NCI-H2196 (cell line): ENCODE data around the gene CAMKK1.
"Not testable (repeated sequence)": the region's sequence is repeated elsewhere in the genome, so short reads cannot be mapped to it uniquely, and the experiment has no call there.

ENCODE experiments used
- DNase-seq: peaks from one replicate; lab custom pipeline; 2025; ENCODE audit not compliant: unreplicated experiment; lab: John Stamatoyannopoulos, UW

Gene CAMKK1

GRCh38 chr17:3847165-3847670 is 45.6 kb downstream of the CAMKK1 start:
- no peak for DNase-seq

DNA sequence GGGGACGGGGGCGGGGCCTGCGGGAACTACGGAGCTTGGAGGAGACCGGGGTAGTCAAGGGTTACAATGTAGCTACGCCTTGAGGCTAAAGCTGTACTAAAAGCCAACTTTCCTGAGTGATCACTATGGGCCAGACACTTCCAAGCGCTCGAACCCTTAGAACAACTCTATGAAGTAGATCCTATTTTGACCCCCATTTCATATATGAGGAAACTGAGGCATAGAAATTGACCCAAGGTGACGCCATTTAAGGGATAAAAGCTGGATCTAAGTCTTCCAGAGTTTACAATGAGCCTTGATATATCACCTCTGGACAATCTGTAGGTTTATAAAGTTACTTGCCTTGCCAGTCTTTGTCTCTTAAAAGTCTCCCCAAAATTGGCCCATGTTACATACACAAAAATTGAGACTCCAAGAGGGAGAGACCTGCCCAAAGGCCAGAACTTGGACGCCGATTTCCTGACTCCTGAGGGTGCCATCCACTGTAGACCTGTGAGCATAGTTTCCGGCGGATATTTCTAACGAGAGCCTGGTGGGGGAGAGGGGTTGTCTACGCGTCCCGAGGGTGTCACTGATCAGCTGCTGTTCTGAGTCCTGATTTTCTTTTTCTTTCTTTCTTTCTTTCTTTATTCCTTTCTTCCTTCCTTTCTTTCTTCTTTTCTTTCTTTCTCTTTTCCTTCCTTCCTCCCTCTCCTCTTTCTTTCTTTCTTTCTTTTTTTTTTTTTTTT is 46.3 kb downstream of the CAMKK1 start:
- no peak for DNase-seq

- DNase-seq, result peak; percentile 83
These were observed 47.0 kb downstream of the CAMKK1 start, which contains the start of gene NCBP3 for GRCh38 chr17:3845621-3846436. TSS of gene NCBP3 (minus strand) at chr17:3846246. CDS start at chr17:3846223, 23 bp downstream.

DNA sequence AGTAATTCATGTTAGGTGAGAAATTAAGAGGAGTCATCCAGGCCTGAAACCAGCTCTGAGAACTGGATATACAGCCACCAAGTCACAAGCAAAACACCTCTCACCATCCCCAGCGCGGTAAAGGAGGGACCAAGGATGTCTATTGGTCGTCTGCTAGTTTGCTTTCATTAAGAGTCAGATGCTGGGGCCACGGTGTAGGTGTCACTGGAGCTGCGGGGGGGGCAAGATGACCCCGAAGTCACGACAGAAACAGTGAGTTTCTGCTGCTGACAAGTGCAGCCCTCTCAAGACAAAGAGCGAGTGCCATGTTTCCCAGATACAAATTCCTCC is 47.6 kb downstream of the CAMKK1 start:
- no peak for DNase-seq

DNA sequence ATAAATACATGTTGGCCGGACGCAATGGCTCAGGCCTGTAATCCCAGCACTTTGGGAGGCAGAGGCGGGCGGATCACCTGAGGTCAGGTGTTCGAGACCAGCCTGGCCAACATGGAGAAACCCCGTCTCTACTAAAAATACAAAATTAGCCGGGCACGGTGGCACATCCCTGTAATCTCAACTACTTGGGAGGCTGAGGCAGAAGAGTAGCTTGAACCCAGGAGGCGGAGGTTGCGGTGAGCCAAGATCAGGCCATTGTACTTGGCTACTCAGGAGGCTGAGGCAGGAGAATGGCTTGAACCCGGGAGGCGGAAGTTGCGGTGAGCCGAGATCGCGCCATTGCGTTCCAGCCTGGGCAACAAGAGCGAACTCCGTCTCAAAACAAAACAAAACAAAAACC is 48.3 kb downstream of the CAMKK1 start:
- DNase-seq, result not testable (repeated sequence)

DNA sequence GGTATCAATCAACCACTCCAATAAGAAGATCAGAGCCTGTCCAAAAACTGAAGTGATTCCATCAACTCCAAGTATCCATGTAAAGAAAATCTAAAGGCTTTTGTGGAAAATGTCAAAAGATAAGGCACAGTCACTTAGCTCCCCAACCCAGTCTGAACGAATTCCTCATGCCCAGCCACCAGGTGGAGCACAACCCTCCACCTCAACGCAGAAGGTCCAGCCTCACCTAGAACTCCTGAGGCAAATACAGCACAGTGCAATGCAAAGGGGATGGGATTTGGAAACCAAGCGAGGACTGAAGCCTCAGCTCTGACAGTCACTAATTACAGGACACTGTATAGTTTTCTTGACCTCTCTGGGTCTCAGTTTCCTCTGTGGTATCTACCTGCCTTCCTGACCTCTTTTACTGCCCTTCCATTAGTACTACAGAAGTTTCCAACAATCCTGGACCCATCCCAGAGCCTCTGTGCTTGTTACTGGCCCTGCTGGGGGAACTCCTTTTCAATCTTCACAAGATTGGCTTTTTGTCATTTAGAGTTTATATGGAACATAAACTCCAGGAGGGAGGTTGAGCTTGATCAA is 48.8 kb downstream of the CAMKK1 start:
- peak; percentile 3 for DNase-seq

GRCh38 chr17:3838206-3838605 is 54.6 kb downstream of the CAMKK1 start:
- DNase-seq, result no peak

- DNase-seq, result no peak
These were observed 56.3 kb downstream of the CAMKK1 start for GRCh38 chr17:3836551-3836950.

- no peak for DNase-seq
These were observed 57.2 kb downstream of the CAMKK1 start for GRCh38 chr17:3835410-3836229.

DNA sequence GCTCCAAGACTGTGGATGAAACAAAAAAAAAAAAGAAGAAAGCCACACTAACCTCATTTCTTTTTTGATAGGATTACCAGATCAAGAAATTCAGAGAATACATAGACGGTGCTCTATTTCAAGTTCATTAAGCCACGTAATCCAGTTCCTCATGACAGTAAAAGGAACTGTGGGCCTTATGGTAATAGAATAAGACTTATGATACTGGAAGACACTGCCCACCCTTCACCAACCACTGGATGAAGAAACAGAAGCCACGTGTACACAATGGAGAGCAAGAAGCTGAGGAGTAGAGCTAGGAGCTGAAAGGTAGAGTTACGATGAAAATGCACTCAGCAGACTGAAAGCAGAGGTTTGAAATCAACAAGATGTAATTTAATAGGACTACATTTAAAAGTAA is 58.0 kb downstream of the CAMKK1 start:
- no peak for DNase-seq

DNA sequence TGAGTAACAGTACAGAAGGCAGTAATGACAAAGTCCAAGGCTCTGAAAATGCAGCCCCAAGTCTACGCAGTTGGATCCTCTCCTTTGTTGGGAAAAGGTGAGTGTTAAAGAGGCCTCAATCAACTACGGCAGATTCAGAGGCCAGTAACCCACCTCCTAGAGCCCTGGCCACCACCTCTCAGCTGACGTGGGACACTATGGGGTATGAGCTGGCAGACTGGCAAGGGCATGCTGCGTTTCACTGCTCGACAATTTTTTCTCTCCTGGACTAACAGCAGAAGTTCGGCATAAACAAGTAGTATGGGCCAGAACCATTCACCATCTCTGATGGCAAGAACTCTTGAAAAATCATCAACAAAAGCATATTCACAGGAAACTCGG is 64.0 kb downstream of the CAMKK1 start:
- DNase-seq, result no peak

DNA sequence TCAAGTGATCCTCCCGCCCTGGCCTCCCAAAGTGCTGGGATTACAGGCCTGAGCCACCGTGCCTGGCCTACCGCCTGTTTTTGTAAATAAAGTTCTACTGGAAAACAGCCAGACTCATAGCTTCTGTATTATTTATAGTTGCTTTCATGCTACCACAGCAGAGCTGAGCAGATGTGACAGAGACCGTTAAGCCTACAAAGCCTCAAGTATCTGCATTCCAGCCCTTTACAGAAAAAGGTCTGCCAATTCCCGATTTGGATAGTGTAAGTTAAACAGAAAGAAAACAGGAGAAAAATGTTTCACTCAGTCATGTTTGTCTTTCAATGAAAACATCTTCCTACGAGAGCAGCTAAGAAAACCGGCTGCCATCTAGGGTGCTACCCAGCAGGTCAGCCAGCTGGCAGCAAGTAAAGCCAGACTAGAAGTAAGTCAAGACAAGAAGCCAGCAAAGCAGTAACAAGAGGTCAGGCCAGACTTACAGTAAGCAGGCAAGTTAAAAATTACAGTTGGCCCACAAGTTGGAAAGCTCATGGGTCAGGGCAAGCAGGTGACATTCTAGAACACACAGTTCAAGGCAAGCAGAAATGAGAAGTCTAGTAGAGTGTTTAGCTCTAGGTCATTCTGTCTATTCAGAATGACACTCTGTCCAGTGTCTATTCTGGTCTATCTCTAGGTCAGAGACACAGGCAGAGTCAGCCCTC is 64.6 kb downstream of the CAMKK1 start:
- DNase-seq, result no peak

- peak; percentile 4 for DNase-seq
These were observed 65.6 kb downstream of the CAMKK1 start for GRCh38 chr17:3827124-3827773.

GRCh38 chr17:3826191-3826590 is 66.7 kb downstream of the CAMKK1 start:
- DNase-seq, result no peak

DNA sequence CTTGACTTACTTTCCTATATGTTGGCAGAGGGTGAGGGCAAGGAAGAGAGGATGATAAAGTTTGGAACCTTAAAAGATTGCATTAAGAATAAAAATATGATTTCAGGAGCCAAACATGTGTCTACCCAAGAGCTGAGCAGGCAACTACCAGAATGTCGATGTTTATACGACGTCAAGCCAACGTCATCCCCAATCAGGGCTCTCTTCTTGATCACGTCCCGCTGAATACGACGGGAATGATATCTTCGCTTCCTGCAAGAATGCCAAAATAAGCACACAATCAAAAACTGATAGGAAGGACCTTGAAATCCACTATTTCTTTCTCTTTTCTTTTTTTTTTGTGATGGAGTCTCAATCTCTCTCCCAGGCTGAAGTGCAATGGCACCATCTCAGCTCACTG is 71.8 kb downstream of the CAMKK1 start:
- DNase-seq, result no peak

GRCh38 chr17:3818786-3819185 is 74.1 kb downstream of the CAMKK1 start:
- no peak for DNase-seq

DNA sequence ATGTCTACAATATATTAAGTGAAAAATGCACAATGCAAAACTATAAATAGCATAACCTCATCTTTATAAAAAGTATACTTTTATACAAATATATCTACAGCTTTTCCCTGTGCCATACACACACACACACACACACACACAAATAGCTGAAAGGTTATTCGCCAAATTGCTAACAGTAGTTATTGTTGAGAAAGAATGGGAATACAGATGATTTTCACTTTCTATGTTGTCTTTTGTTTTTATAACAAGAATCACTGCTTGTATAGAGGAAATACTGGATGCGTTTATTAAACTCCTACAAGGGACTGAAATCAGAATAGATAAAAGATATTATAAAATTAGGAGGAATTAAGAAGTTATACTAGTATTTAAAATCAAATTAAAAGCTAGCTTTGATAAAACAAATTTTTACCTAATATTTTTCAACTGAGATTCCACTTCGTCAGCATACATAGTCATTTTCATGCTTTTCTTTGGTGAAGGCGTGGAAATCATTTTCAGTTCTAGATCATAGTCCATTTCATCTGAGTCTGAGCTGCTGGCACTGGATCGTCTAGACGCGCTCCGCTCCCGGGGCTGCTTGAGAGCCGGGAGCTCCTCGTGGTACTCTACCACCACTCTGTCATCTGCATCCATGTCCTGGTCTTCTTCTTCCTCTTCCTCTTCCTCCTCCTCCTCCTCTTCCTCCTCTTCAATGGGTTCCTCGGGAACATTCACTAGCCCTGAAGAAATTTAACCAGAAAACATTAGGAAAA is 74.8 kb downstream of the CAMKK1 start:
- DNase-seq, result no peak

- no peak for DNase-seq
These were observed 76.9 kb downstream of the CAMKK1 start for GRCh38 chr17:3815925-3816324.

DNA sequence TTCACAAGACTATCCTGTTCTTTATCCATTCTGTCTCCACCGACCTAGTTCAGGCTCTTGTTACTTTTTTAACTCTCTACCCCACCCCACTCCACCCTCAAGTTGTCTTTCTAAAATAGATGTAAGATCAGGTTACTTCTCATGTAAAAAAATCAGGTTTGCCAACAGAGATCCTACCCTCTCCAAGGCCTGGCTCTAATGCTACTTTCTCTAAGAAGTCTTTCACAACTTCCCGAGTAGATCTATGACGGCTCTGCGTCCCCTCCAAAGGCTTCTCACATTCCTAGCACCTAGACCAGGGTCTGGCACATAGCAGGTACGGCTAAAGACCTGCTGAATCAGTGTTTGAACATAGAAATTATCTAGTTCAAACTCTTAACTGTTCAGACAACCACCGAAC is 77.7 kb downstream of the CAMKK1 start:
- no peak for DNase-seq
